Fibroblast of the aortic adventitia (primary cell): ENCODE data around the gene IL26. TPM values are rescaled to one million over a fixed set of nuclear protein-coding genes. Genes with fewer than 3 reads are reported as not detected.

Experiments
- DNase-seq: peaks from one replicate; pipeline ENCODE4 v3.0.0-alpha.2; 2010; ENCODE audit warnings: low read depth
- H3K4me3 ChIP-seq: 2 replicates; pipeline ENCODE4 v1.5.1; 2011; ENCODE audit warnings: low read depth, mild to moderate bottlenecking, control low read depth, low read length, moderate library complexity
- CTCF ChIP-seq: IDR thresholded peaks from 2 replicates; pipeline ENCODE4 v1.5.1; 2011; ENCODE audit warnings: mild to moderate bottlenecking, low read length, control low read depth, inconsistent platforms; ENCODE audit not compliant: insufficient read depth
- total RNA-seq: library from RNA; depleted of rRNA; stranded (reverse); fragments of >200 nt; gene quantifications from 2 replicates; pipeline ENCODE4 v1.2.3, GENCODE V29; 2012; ENCODE audit warnings: low replicate concordance

Gene IL26
- total RNA-seq, 1 donor = not detected

GRCh38 chr12:68185598-68185997 is 40.0 kb downstream of the IL26 start:
- no peak for TF ChIP-seq CTCF
- no peak for DNase-seq
- no peak overlapping the region for H3K4me3 ChIP-seq

DNA sequence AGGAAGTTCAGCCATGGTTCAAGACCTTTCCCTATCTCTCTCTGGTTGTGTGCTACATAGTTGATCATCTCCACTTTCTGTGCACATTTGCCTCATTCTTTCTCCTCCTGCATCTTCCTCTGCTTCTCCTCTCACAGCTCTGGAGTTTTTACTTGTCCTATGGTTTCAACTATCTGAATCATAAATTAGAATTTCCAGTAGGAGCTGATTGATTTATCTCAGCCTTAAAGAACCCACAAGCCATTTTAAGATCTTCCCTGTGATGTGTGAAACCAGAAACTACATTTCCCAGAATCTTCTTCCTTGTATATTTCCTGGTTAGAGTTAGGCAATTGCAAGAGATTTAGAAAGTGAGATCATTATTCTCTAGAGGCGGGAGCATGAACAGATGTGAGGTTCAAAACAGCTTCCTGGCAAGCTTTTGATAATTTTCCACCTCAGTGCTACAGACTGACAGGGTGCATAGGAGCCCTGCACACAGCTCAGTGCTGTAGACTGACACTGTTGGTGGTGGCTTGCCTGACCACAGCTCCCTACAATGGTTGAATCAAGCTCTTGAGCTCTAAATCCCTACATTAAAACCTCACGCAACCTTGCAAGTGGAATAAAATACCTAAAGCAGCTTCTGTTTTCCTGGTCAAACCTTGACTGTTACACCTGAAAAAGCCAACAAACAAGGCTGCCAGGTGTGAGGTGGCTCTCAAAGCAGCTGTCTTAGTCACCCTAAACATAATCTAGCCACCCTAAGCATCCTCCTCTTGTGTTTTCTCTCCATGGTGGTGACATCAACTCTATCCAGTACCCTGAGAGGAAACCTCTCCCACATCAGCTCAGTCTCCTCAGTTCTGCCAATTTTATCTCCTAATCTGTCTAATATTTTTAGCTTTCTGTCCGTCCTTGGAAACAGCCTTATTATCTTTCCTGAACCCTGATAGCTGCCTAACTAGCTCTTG is 44.5 kb downstream of the IL26 start:
- no peak overlapping the region for H3K4me3 ChIP-seq
- no peak for TF ChIP-seq CTCF
- peak; percentile 1 for DNase-seq

DNA sequence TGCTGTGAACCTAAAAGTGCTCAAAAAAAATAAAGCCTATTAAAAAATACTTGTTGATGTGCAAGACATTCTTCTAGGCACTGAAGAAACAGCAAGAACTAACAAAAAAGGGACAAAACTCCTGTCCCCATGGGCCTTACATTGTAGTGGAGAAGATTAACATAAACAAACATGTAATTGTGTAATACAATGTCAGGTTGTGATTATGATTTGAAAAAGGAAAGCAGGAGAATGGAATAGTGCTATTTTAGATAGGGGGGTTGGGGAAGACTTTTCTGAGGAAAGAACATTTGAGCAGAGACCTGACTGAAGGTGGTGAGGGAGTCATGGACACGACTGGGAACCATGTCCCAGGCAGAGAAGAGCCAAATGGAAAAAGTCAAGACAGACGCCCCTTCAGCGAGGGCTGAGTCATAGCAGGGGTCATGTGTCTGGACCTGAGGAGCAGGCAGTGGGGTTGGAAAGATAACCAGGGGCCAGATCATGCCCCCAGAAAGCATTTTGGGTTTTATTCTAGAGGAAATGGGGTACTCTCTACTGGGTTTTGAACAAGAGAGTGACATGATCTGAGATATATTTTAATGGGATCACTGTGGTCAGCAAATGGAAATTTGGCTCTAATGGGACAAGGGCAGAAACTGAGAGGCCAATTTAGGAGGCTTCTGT is 46.7 kb downstream of the IL26 start:
- no peak overlapping the region for H3K4me3 ChIP-seq
- no peak for DNase-seq
- TF ChIP-seq CTCF = no peak

DNA sequence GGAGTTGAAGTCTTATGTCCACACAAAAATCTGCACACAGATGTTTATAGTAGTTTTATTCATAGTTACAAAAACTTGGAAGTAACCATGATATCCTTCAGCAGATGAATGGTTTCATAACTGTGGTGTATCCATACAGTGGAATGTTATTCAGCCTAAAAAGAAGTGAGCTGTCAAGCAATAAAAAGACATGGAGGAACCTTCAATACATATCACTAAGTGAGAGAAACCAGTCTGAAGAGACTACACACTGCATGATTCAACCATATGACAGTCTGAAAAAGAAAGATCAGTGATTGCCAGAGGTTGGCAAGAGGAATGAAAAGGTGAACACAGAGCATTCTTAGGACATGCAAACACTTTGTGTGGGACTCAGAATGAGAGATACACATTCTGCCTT is 47.4 kb downstream of the IL26 start:
- no peak for TF ChIP-seq CTCF
- no peak for DNase-seq
- H3K4me3 ChIP-seq = no peak overlapping the region

DNA sequence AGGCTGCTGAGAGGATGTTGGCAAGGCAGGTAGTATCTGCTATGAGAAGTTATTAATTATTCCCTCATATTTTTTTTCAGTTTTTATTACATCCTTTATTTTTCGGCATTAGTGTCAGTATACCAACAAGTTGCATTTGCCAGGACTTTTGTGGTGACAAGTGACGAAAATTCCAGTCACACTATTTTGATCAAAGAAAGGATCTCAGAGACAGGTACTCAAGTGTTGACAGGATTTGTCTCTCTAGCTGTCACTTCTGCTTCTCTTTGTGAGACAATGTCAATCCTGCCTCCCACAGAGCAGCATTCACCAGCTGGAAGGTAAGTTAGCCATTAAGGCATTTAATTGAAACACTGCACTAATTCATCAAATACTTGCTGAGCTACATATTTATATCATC is 48.0 kb downstream of the IL26 start:
- TF ChIP-seq CTCF = no peak
- H3K4me3 ChIP-seq = no peak overlapping the region
- DNase-seq = no peak

DNA sequence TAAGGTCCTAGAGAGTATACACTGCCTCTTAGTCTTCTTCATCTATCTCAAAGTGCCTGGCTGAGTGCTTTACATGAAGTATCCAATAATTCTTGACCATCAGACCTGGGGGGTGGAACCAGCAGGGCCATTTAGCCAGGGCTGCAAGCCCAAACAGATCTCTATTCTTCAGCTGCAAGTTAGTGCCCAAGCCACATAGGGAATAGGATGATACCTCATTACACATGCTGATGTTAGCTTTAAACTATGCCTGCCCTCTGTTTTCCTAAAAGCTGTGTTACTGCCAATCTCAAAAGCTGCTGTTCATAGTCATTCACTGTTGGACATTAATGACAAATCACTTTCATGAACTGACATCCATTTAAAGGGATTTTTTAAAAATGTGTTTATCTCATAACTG is 49.4 kb downstream of the IL26 start:
- TF ChIP-seq CTCF = no peak
- no peak overlapping the region for H3K4me3 ChIP-seq
- DNase-seq = no peak
